ENCODE measurements around the gene DNAJC15. TPM values are rescaled to one million over a fixed set of nuclear protein-coding genes. Genes with fewer than 3 reads are reported as not detected.

DNAJC15 gene
- total and polyA plus RNA-seq, 2 donors (not counting 3 experiments of a cell fraction or from before 2014, with no cell fraction given) = 21.8 to 40.8 TPM

- no peaks in the 10 kb centered on the region for H3K9me1 ChIP-seq (replicated peaks; ENCODE audit: control insufficient read depth, extremely low read depth, insufficient read depth, low read length)
- no peaks in the 10 kb centered on the region for H3K79me2 ChIP-seq (ENCODE audit: control insufficient read depth, insufficient read depth, low read length)
- POLR2A ChIA-PET = no interaction called here
- H2AFZ ChIP-seq (ENCODE audit: low read depth, low read length) = no peak overlapping the region
- H3K9ac ChIP-seq (replicated peaks; ENCODE audit: extremely low read depth, insufficient read depth, low read length) = no peak overlapping the region
- no peaks in the 10 kb centered on the region for H3K4me1 ChIP-seq (ENCODE audit: control insufficient read depth, extremely low read depth, insufficient read depth, low read length)
- TF ChIP-seq POLR2A (IDR thresholded peaks at IDR 0.05; ENCODE audit: low read depth, low read length) (no peak), FOS (IDR thresholded peaks at IDR 0.05; ENCODE audit: borderline replicate concordance, insufficient read depth, low read length) (no peak), MAX (IDR thresholded peaks at IDR 0.05; ENCODE audit: insufficient read depth, insufficient read length) (no peak), CTCF (IDR thresholded peaks at IDR 0.05; ENCODE audit: extremely low read depth in 1 of 2, insufficient read depth in 1 of 2, low read depth in 1 of 2, low read length in 2 of 2) (no peak), JUN (IDR thresholded peaks at IDR 0.05; ENCODE audit: borderline replicate concordance, insufficient read depth, insufficient read length, low read depth) (no peak), GATA2 (IDR thresholded peaks at IDR 0.05; ENCODE audit: insufficient read depth, insufficient read length, low read depth, low read length) (no peak), EZH2 (IDR thresholded peaks at IDR 0.05; ENCODE audit: borderline replicate concordance, low read depth, low read length, severe bottlenecking) (no peak), MYC (IDR thresholded peaks at IDR 0.05; ENCODE audit: low read depth, low read length) (no peak), POLR2AphosphoS5 (IDR thresholded peaks at IDR 0.05; ENCODE audit: insufficient read depth, low read depth, low read length) (no peak)
- dilution Hi-C loops (cut with MboI; ENCODE audit: extremely low pct_ligation_motif_present, low sequenced_read_pairs) (no loop called here), intact Hi-C loops (cut with micrococcal nuclease) (no loop called here)
- H3K27me3 ChIP-seq (ENCODE audit: control insufficient read depth in 2 of 2, insufficient read depth in 2 of 2, low read length in 2 of 2) = no peaks in the 10 kb centered on the region
- H3K27ac ChIP-seq (ENCODE audit: insufficient read depth, low read depth, low read length) = no peak overlapping the region
- no peaks in the 10 kb centered on the region for H4K20me1 ChIP-seq (replicated peaks; ENCODE audit: control insufficient read depth, extremely low read depth, insufficient read depth, low read length)
- no TSS peak for BruUV-seq (replicated peaks)
- H3K4me2 ChIP-seq (ENCODE audit: insufficient read depth, low read length) = no peak overlapping the region
- no peak overlapping the region for H3K4me3 ChIP-seq (replicated peaks in 1 of 3; ENCODE audit: insufficient read depth in 1 of 3, low read depth in 1 of 3, low read length in 3 of 3)
- no peak for DNase-seq (ENCODE audit: low read depth, low spot score)
- no peaks in the 10 kb centered on the region for H3K36me3 ChIP-seq (ENCODE audit: control insufficient read depth in 2 of 2, extremely low read depth in 1 of 2, insufficient read depth in 2 of 2, low read length in 2 of 2)
- CTCF ChIA-PET = no interaction called here
- no peak for FAIRE-seq
- H3K9me3 ChIP-seq (replicated peaks; ENCODE audit: control insufficient read depth, insufficient read depth, low read length) = no peaks in the 10 kb centered on the region
Measured at GRCh38 chr13:43153436-43154090, 130.2 kb downstream of the DNAJC15 start.
